Measurements from ENCODE around the gene VPREB3. TPM values are rescaled to one million over a fixed set of nuclear protein-coding genes. Genes with fewer than 3 reads are reported as not detected.

The VPREB3 gene, protein sequence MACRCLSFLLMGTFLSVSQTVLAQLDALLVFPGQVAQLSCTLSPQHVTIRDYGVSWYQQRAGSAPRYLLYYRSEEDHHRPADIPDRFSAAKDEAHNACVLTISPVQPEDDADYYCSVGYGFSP
- polyA plus RNA-seq (2013): 0.19 and 0.37 TPM in 2 replicates

GRCh38 chr22:23754220-23754919, at the start of gene VPREB3:
Gene VPREB3, minus strand, starts transcription at chr22:23754425. Its CDS starts 62 bp downstream, at chr22:23754363.
- Histone ChIP-seq H3K27me3 (ENCODE audit: insufficient read depth, low read length) (no peaks in the 10 kb centered on the region), H3K4ac (ENCODE audit: low read depth, low read length) (no peak within 1 kb of the TSS), H3K79me1 (ENCODE audit: low read length) (peaks cover 11% of the 10 kb centered on the region), H3K9ac (ENCODE audit: low read length) (no peak within 1 kb of the TSS), H3K4me1 (ENCODE audit: control insufficient read depth in 1 of 2, insufficient read depth in 2 of 2, low read length in 2 of 2) (peaks cover 2 to 7% of the 10 kb centered on the region in 2 experiments), H3K4me2 (ENCODE audit: low read length) (no peak within 1 kb of the TSS), H3K27ac (ENCODE audit: low read depth, low read length) (no peak within 1 kb of the TSS), H3K4me3 (ENCODE audit: low read depth, low read length) (no peak within 1 kb of the TSS), H3K36me3 (ENCODE audit: control insufficient read depth in 1 of 2, insufficient read depth in 2 of 2, low read length in 2 of 2) (no peaks in the 10 kb centered on the region), H2AK5ac (ENCODE audit: low read length) (no peak within 1 kb of the TSS), H3K9me3 (ENCODE audit: insufficient read depth, low read depth, low read length) (peaks cover 3% of the 10 kb centered on the region), H3K23ac (ENCODE audit: low read length) (no peak within 1 kb of the TSS), H4K91ac (ENCODE audit: low read depth, low read length) (no peak within 1 kb of the TSS), H2AFZ (ENCODE audit: insufficient read depth, low read length, poor library complexity) (no peak within 1 kb of the TSS), H2BK5ac (ENCODE audit: low read depth, low read length, poor library complexity) (no peak within 1 kb of the TSS), H3K18ac (ENCODE audit: low read length) (no peak within 1 kb of the TSS), H2BK120ac (ENCODE audit: insufficient read depth, low read length, poor library complexity) (no peak within 1 kb of the TSS), H3K79me2 (ENCODE audit: control insufficient read depth, insufficient read depth, low read length, poor library complexity) (peaks cover 6% of the 10 kb centered on the region), H4K8ac (ENCODE audit: low read depth, low read length) (no peak within 1 kb of the TSS), H3K14ac (ENCODE audit: low read length) (no peak within 1 kb of the TSS), H4K12ac (ENCODE audit: low read depth, low read length) (no peak within 1 kb of the TSS), H2BK12ac (ENCODE audit: low read length) (no peak within 1 kb of the TSS)
- DNase-seq: no peak
- WGBS (ENCODE audit: extremely low coverage, insufficient coverage, insufficient read length): no CpG with 5 or more reads among the region's 14 CpGs

DNA sequence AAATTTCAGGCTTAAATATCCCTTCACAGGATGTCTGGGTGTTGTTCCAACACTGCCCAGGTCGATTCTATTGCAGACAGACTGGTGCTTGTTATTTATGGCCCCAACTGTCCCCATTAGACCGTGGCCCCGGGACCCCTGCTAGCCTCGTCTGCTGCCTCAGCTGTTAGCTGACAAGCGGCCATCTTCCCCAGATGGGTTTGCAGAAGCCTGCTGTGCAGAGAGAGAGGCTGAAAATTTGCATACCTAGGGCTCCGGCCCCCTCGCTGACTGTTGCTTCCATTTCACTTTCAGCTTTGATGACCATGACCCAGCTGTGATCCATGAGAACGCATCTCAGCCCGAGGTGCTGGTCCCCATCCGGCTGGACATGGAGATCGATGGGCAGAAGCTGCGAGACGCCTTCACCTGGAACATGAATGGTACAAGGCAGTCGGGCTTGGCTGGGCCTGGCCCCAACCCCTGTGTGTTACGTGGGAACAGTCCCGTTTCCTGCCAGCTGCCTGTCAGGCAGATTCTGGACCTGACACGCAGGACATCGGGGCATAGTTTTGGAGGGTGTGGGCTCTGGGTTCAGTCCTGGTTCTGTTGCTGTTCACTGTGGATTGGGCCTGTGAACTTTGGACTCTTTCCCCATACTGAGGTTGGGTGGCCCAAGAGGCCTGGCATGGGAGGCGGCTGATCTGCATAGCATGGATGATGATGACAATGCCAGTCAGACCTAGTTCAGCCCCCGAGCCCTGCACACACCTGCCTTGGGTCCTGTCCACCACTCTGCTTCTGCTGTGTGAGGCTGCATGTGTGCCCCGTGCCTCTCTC, 49.0 kb upstream of the VPREB3 start:
- Histone ChIP-seq H3K79me2 (ENCODE audit: control insufficient read depth, insufficient read depth, low read length, poor library complexity) (no peaks in the 10 kb centered on the region), H2BK12ac (ENCODE audit: low read length) (no peak overlapping the region), H3K23ac (ENCODE audit: low read length) (no peak overlapping the region), H3K4me2 (ENCODE audit: low read length) (no peak overlapping the region), H3K9me3 (ENCODE audit: insufficient read depth, low read depth, low read length) (peaks cover 1% of the 10 kb centered on the region), H4K12ac (ENCODE audit: low read depth, low read length) (no peak overlapping the region), H3K18ac (ENCODE audit: low read length) (no peak overlapping the region), H2BK5ac (ENCODE audit: low read depth, low read length, poor library complexity) (no peak overlapping the region), H2AK5ac (ENCODE audit: low read length) (no peak overlapping the region), H3K14ac (ENCODE audit: low read length) (no peak overlapping the region), H3K4ac (ENCODE audit: low read depth, low read length) (no peak overlapping the region), H4K91ac (ENCODE audit: low read depth, low read length) (no peak overlapping the region), H3K4me3 (ENCODE audit: low read depth, low read length) (no peak overlapping the region), H3K27ac (ENCODE audit: low read depth, low read length) (no peak overlapping the region), H3K36me3 (ENCODE audit: control insufficient read depth in 1 of 2, insufficient read depth in 2 of 2, low read length in 2 of 2) (peaks cover 56 to 73% of the 10 kb centered on the region in 2 experiments), H2BK120ac (ENCODE audit: insufficient read depth, low read length, poor library complexity) (no peak overlapping the region), H3K4me1 (ENCODE audit: control insufficient read depth in 1 of 2, insufficient read depth in 2 of 2, low read length in 2 of 2) (no peaks in the 10 kb centered on the region), H3K27me3 (ENCODE audit: insufficient read depth, low read length) (no peaks in the 10 kb centered on the region), H4K8ac (ENCODE audit: low read depth, low read length) (no peak overlapping the region), H3K9ac (ENCODE audit: low read length) (no peak overlapping the region), H3K79me1 (ENCODE audit: low read length) (no peaks in the 10 kb centered on the region), H2AFZ (ENCODE audit: insufficient read depth, low read length, poor library complexity) (no peak overlapping the region)
- no CpG with 5 or more reads among the region's 21 CpGs for WGBS (ENCODE audit: extremely low coverage, insufficient coverage, insufficient read length)
- no peak for DNase-seq

GRCh38 chr22:23801886-23802377, 47.7 kb upstream of the VPREB3 start:
- Histone ChIP-seq H3K18ac (ENCODE audit: low read length) (no peak overlapping the region), H4K8ac (ENCODE audit: low read depth, low read length) (no peak overlapping the region), H3K79me2 (ENCODE audit: control insufficient read depth, insufficient read depth, low read length, poor library complexity) (no peaks in the 10 kb centered on the region), H3K9ac (ENCODE audit: low read length) (no peak overlapping the region), H3K79me1 (ENCODE audit: low read length) (no peaks in the 10 kb centered on the region), H2BK12ac (ENCODE audit: low read length) (no peak overlapping the region), H3K27me3 (ENCODE audit: insufficient read depth, low read length) (no peaks in the 10 kb centered on the region), H3K9me3 (ENCODE audit: insufficient read depth, low read depth, low read length) (peaks cover 1% of the 10 kb centered on the region), H3K4me1 (ENCODE audit: control insufficient read depth in 1 of 2, insufficient read depth in 2 of 2, low read length in 2 of 2) (no peaks in the 10 kb centered on the region), H2AK5ac (ENCODE audit: low read length) (no peak overlapping the region), H4K91ac (ENCODE audit: low read depth, low read length) (no peak overlapping the region), H3K27ac (ENCODE audit: low read depth, low read length) (no peak overlapping the region), H2AFZ (ENCODE audit: insufficient read depth, low read length, poor library complexity) (no peak overlapping the region), H3K14ac (ENCODE audit: low read length) (no peak overlapping the region), H4K12ac (ENCODE audit: low read depth, low read length) (no peak overlapping the region), H3K36me3 (ENCODE audit: control insufficient read depth in 1 of 2, insufficient read depth in 2 of 2, low read length in 2 of 2) (peaks cover 59 to 76% of the 10 kb centered on the region in 2 experiments), H3K4ac (ENCODE audit: low read depth, low read length) (no peak overlapping the region), H3K23ac (ENCODE audit: low read length) (no peak overlapping the region), H3K4me3 (ENCODE audit: low read depth, low read length) (no peak overlapping the region), H3K4me2 (ENCODE audit: low read length) (no peak overlapping the region), H2BK120ac (ENCODE audit: insufficient read depth, low read length, poor library complexity) (no peak overlapping the region), H2BK5ac (ENCODE audit: low read depth, low read length, poor library complexity) (no peak overlapping the region)
- no CpG with 5 or more reads among the region's 8 CpGs for WGBS (ENCODE audit: extremely low coverage, insufficient coverage, insufficient read length)
- DNase-seq: no peak

DNA sequence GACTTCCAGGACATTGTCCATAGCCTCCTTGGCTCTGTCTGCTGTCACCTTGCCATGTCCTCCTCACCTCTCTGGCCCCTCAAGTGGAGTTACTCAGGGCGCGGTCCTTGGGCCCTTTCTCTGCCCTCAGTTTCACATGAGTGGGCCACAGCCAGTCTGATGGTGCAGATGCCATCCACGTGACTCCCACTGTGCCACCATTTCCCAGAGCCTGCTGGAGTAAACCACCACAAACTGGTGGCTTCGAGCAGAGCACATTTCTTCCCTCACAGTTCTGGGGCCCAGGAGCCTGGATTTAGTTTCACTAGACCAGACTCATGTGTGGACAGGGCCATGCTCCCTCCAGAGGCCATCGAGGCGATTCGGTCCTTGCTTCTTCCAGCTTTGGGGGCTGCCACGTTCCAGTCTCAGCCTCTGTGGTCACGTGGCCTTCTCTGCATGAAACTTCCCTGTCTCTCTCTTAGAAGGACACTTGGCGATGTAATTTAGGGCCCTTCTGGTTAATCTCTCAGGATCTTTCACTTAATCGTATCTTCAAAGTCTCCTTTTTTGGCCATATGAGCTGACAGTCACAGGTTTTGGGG, 47.1 kb upstream of the VPREB3 start:
- Histone ChIP-seq H3K4me2 (ENCODE audit: low read length) (no peak overlapping the region), H2BK5ac (ENCODE audit: low read depth, low read length, poor library complexity) (no peak overlapping the region)

More for the DNA sequence above, 47.1 kb upstream of the VPREB3 start:
- Histone ChIP-seq H3K79me1 (ENCODE audit: low read length) (no peaks in the 10 kb centered on the region), H3K14ac (ENCODE audit: low read length) (no peak overlapping the region), H3K27me3 (ENCODE audit: insufficient read depth, low read length) (no peaks in the 10 kb centered on the region), H4K12ac (ENCODE audit: low read depth, low read length) (no peak overlapping the region), H4K8ac (ENCODE audit: low read depth, low read length) (no peak overlapping the region), H3K27ac (ENCODE audit: low read depth, low read length) (no peak overlapping the region), H2BK12ac (ENCODE audit: low read length) (no peak overlapping the region), H3K9ac (ENCODE audit: low read length) (no peak overlapping the region), H2BK120ac (ENCODE audit: insufficient read depth, low read length, poor library complexity) (no peak overlapping the region), H3K4ac (ENCODE audit: low read depth, low read length) (no peak overlapping the region), H2AFZ (ENCODE audit: insufficient read depth, low read length, poor library complexity) (no peak overlapping the region), H3K36me3 (ENCODE audit: control insufficient read depth in 1 of 2, insufficient read depth in 2 of 2, low read length in 2 of 2) (peaks cover 64 to 75% of the 10 kb centered on the region in 2 experiments), H2AK5ac (ENCODE audit: low read length) (no peak overlapping the region), H4K91ac (ENCODE audit: low read depth, low read length) (no peak overlapping the region), H3K4me3 (ENCODE audit: low read depth, low read length) (no peak overlapping the region), H3K4me1 (ENCODE audit: control insufficient read depth in 1 of 2, insufficient read depth in 2 of 2, low read length in 2 of 2) (no peaks in the 10 kb centered on the region), H3K23ac (ENCODE audit: low read length) (no peak overlapping the region), H3K18ac (ENCODE audit: low read length) (no peak overlapping the region), H3K79me2 (ENCODE audit: control insufficient read depth, insufficient read depth, low read length, poor library complexity) (no peaks in the 10 kb centered on the region), H3K9me3 (ENCODE audit: insufficient read depth, low read depth, low read length) (peaks cover 1% of the 10 kb centered on the region)
- no peak for DNase-seq
- WGBS (ENCODE audit: extremely low coverage, insufficient coverage, insufficient read length): no CpG with 5 or more reads among the region's 11 CpGs
